Right ventricle myocardium superior (tissue), 1 donor: ENCODE results near the gene ERG. TPM values are rescaled to one million over a fixed set of nuclear protein-coding genes. Genes with fewer than 3 reads are reported as not detected.

Source experiments
- ATAC-seq: fragments of 200-7000 bp; cut with Tn5 transposase; one replicate; pipeline ENCODE4 v1.9.1; 2020; ENCODE audit warnings: mild to moderate bottlenecking; ENCODE audit not compliant: poor library complexity
- DNase-seq: peaks from one replicate; pipeline ENCODE4 v3.0.0-alpha.2; 2020
- intact Hi-C: fragments of 100-400 bp; cut with DNase I; formaldehyde crosslinking; loops from one replicate; pipeline ENCODE4 v1.11.2; 2022
- total RNA-seq: library from RNA; stranded (reverse); fragmentation: NEBNext Ultra II Directional; extraction: Animal tissue kit (Norgen Biotek cat#: 25700); gene quantifications from one replicate; pipeline ENCODE4 v1.2.1, GENCODE V29; 2021
- donor health status: DM: no; HTN: yes; CAD: no; lungs with severe emphysema.

ERG gene
- total RNA-seq, 1 donor from 2014 or later = 17.8 TPM

GRCh38 chr21:38448671-38449385 is 49.4 kb downstream of the ERG start:
- intact Hi-C loops = no loop called here
- ATAC-seq (peak; percentile 18), DNase-seq (no peak)

GRCh38 chr21:38447611-38448010 is 50.7 kb downstream of the ERG start:
- intact Hi-C loops = no loop called here
- ATAC-seq (no peak), DNase-seq (no peak)

- intact Hi-C loops = no loop called here
Measured at GRCh38 chr21:38444691-38445090, 53.6 kb downstream of the ERG start.

DNA sequence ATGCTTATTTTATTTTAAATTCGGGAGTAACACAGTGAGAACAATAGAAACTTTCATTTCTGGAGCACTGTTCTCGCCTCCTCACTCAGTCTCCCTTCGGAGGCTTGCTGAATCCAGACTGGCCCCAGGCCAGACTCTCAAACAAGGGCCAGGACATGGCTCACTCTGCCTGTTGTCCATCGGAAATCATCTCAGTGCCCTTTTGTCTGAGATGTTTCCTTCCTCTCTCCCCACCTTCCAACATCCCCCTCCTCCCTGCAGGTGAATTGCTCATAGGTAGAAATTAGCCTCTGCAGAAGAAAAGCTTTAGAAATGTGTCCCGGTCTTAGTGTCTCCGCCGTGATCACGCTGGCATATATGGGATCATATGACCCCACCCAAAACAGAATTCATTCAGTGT is 55.2 kb downstream of the ERG start:
- no peak for DNase-seq
- no peak for ATAC-seq
- intact Hi-C loops = no loop called here

More at GRCh38 chr21:38444691-38445090, 53.6 kb downstream of the ERG start:
- DNase-seq (no peak), ATAC-seq (no peak)

DNA sequence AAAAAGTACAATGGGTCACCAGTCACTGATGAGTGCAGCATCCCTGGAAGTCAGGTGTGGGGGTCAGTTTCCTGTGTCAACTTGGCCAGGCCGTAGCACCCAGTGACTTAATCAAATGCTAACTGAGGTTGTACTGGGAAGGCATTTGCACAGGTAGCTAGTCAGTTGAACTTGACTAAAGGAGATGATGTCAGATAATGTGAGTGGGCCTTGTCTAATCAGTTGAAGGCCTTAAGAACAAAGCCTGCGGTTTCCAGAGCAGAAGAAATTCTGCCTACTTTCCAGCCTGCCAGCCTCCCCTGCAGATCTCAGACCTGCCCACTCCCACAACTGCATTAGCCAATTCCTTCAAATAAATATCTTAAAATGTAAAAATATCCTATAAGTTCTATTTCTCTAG is 57.1 kb downstream of the ERG start:
- ATAC-seq (no peak), DNase-seq (no peak)
- intact Hi-C loops = no loop called here

- ATAC-seq (no peak), DNase-seq (no peak)
- intact Hi-C loops = no loop called here
Measured at GRCh38 chr21:38440746-38441145, 57.5 kb downstream of the ERG start.

- no peak for DNase-seq
- intact Hi-C loops = no loop called here
- ATAC-seq = no peak
Measured at GRCh38 chr21:38439957-38440356, 58.3 kb downstream of the ERG start.

DNA sequence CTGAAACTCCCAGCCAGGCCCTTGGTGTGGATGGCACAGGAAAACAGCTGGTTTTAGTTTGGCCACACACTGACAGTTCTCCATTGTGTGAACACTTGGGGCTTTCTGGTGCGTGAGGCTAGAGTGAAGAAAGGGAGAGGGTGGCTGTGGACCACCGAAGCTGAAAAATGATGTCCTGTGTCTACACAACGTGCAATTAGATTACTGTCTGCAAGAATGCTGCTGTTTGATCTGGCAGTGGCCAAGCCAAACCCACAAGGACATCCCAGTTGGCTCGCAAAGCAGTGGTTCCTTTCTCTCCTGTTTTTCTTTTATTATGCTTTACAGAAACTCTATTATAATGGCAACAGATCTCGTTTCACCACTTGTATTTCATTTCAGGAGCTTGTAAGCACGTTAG is 58.9 kb downstream of the ERG start:
- ATAC-seq (no peak), DNase-seq (no peak)

DNA sequence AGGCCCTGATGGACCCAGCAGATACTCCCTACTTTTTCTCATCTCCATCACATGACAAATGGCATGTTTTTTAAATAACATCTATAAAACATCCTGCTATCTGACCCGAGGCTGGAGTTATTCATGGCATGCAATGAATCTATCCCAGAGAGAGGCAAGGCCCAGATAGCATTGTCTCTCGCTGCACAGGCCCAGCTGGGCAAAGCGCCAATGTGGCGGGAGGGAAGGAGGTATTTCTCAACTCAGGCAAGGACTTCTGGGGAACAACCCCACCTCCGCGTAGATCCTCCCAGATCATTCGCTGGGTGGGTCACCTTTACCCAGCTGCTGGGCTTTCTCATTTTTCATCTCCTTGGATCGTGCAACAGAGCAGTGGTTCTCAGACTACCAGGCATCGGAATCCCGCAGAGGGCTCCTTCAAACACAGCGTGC is 59.8 kb downstream of the ERG start:
- DNase-seq (peak; percentile 82), ATAC-seq (peak; percentile 76)
- intact Hi-C loops = no loop called here

More for the DNA sequence above, 58.9 kb downstream of the ERG start:
- intact Hi-C loops = no loop called here

DNA sequence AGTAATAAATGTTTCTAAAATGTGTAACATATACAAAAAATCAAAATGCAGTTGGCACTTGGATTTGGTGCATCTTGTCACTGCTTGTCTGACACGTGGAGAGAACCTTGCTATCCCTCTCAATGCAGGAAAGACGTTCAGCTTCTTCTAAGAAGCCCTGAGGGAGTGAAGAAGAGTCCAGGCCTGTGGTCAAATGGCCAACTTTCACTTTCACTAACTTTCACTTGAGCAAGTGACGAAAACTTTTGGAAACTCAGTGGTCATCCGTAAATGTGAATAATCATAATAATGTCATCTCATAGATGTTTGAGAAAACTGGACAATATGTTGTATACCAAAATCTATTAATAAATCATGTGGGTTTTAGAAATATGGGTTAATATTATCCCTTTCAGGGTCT is 61.9 kb downstream of the ERG start:
- DNase-seq (no peak), ATAC-seq (no peak)
- intact Hi-C loops = no loop called here

DNA sequence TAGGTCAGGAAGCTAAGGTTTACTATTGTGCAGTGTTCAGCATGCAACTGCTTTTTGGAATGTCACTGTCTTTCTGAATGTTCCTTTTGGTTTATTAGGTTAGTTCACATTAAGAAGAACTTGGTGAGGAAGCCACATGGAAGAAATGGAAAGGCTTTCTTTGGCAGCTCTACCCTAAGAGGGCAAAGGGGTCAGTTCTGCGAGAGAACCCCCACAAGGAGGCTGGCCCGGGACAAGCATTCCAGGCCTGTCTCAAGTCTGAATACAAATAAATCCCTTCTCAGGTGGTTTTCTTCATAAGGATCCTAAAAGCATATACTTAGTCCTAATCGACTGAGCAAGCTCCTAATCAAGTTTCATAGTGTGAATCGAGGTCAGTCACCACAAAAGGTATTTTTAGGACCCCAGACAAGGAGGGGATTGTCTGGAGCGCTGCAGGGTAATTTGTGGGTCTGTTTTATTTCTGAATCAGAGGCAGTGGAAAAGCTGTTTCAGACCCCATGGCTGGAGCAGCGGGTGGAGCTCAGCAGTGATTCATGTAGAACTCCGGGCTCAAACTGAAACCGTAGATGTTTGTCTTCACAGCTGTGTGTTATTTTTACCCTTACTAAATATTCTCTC is 63.3 kb downstream of the ERG start:
- DNase-seq (no peak), ATAC-seq (no peak)
- intact Hi-C loops = no loop called here

GRCh38 chr21:38433471-38433870 is 64.8 kb downstream of the ERG start:
- no peak for ATAC-seq
- intact Hi-C loops = no loop called here
- no peak for DNase-seq

DNA sequence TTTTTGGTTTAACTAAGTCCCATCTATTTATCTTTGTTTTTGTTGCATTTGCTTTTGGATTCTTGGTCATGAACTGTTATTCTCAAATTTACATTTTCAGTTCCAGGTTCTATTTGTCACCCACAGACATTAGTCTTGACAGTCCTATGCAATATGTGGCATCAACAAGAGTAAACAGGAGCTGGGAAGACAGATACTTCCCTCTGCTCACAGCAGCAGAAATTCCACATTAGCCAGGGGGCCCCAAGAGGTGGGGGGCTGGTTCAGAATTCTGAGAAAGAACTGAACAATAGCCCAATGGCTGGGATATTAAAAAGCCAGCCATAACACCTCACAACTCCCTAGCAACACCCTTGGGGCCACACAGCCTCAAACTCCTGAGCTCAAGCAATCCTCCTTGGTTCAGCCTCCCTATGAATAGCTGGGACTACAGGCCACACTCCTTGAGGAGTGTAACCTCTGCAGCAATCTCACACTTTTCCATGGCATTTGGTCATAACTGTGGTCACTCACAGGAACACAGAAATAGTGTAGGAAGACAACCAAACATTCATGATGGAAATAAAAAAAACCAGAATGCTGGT is 67.8 kb downstream of the ERG start:
- intact Hi-C loops = no loop called here
- ATAC-seq = no peak
- no peak for DNase-seq

DNA sequence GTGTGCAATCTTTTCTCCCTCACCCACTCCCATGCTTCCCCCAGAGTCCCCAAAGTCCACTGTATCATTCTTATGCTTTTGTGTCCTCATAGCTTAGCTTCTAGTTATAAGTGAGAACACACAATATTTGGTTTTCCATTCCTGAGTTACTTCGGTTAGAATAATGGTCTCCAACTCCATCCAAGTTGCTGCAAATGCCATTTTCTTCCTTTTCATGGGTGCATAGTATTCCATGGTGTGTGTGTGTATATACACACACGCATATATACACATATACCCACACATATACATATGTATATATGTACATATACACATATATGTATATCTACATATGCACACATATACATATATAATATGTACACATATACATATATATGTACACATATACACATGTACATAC is 69.3 kb downstream of the ERG start:
- intact Hi-C loops = no loop called here
- ATAC-seq = no peak

DNA sequence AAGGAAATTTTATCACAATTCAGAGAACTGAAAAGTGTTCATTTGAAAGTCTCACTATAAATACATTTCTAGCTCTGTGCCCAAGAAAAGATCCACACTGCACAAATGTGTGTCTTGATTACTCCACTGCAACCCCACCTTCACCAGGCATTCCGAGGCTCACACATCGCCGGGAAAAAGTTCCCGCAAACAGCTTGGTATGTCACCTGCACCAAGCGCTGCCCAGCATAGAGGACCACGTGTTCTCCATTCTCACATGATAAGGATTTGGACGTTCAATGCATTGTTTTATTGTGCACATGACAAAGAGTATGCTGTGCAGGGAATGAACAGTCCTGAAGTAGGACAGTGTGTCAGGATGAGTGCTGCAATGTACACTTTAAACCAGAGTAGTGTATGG is 70.1 kb downstream of the ERG start:
- intact Hi-C loops = no loop called here
- DNase-seq = no peak
- ATAC-seq = peak; percentile 15

More for the DNA sequence above, 69.3 kb downstream of the ERG start:
- DNase-seq = no peak

DNA sequence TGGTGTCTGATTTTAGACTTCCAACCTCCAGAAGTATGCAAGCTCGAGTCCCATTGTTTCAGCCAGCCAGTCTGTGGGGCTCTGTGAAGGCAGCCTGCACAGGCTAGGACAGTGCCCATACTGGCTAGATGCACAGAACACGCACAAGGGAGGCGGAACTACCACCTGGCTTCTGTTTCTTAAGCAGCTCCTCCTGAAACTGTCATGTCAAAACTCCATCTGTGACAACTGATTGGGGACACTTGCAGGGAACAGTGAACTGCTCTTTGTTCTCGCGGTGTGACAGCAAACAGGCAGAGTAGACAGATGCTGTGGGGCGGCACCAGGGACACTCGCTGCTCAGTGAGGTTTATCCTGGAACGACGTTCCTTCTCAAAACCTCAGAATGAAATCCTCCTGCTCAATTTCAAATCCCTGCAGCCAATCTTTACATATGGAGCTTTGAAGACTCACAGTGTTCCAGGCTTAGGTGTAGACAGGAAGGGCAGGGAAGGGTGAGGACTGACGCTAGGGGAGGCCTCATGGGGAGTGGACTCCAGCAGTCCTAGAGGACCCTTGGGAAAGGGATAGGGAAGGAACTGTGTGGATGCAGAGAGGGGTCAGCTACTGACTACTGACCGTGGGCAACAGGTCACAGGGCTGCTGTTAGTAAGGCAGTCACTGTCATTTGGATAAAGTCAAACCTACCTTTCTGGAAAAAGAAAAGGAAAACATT is 73.8 kb downstream of the ERG start:
- DNase-seq (no peak), ATAC-seq (no peak)
- intact Hi-C loops = no loop called here

DNA sequence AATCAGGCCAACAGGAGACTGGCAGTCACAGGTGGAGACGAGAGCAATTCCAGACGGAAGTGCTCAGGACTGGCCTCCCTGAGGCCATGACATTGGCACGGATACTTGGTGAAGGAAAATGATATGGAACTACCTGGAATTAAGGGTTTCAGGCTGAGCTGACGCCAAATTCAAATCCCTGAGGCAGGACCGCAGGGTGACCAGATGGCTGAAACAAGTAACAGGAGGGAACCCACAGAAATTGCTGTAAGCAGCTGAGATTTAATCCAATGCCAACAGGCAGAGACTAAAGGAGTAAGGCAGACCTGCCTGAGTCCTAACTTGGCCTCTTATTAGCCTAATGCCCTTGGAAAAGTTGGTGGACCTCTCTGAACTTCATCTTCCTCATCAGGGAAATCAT is 76.2 kb downstream of the ERG start:
- no peak for DNase-seq
- ATAC-seq = no peak
- intact Hi-C loops = no loop called here

GRCh38 chr21:38420140-38420539 is 78.1 kb downstream of the ERG start:
- no peak for DNase-seq
- intact Hi-C loops = no loop called here
- ATAC-seq = no peak

DNA sequence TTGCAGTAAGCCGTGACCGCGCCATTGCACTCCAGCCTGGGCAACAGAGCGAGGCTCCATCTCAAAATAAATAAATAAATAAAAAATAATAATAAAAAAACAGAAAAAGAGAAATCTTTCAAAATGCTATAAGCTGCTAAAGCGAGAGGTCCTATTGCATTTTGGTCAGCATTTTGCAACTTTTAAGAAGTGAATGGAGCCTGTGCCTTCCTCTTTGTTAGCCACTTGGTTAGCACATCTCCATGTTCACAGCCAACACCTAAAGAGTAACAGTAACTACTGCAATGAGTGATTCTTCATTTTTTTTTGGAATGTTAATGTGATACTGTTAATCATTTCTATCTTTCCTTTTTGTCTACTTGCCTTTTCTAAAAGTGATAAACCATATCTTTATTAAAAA is 80.6 kb downstream of the ERG start:
- intact Hi-C loops = no loop called here
- ATAC-seq = no peak
- no peak for DNase-seq

DNA sequence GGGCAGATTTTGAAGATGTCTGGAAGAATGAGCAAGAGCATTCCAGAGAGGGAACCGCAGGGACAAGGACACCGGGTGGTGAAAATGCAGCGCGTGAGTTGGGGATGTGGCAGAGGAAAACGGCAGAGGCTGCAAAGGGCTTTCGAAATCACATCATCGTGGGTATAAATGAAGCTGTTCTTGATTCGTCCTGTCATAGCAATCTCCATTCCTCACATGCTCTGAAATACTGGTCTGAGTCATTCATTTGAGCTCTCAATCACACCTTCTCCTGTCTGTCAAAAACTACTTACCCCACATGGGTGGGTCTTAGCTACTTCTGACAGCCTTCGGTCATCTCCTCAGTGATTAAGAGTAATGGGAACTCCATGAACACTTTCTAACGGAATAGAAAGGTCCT is 81.5 kb downstream of the ERG start:
- ATAC-seq = no peak
- no peak for DNase-seq
- intact Hi-C loops = no loop called here
